Brain microvascular endothelial cell (primary cell): ENCODE data around the gene ASB6.
A peak's percentile ranks its signal among the peaks of the same experiment; 100 is the strongest.

Experiments
- DNase-seq: peaks from one replicate; pipeline ENCODE4 v3.0.0-alpha.2; 2020
- H3K27ac ChIP-seq: fragments of 250-450 bp; sonication (Bioruptor Pico); 2 replicates; pipeline ENCODE4 v1.5.1; 2020; ENCODE audit warnings: mild to moderate bottlenecking, moderate library complexity
- H3K27me3 ChIP-seq: fragments of 250-450 bp; sonication (Bioruptor Pico); replicated peaks from 2 replicates; pipeline ENCODE4 v1.5.1; 2020; ENCODE audit warnings: mild to moderate bottlenecking
- H3K36me3 ChIP-seq: fragments of 250-450 bp; sonication (Bioruptor Pico); replicated peaks from 2 replicates; pipeline ENCODE4 v1.5.1; 2020; ENCODE audit warnings: mild to moderate bottlenecking
- H3K4me3 ChIP-seq: 2 replicates; pipeline ENCODE4 v1.5.1; 2011; ENCODE audit warnings: low read depth, mild to moderate bottlenecking, control low read depth, low read length, moderate library complexity
- CTCF ChIP-seq: IDR thresholded peaks from 2 replicates; pipeline ENCODE4 v1.5.1; 2011; ENCODE audit warnings: low read depth, mild to moderate bottlenecking, moderate library complexity, low read length, control low read depth, inconsistent platforms; ENCODE audit errors: missing control alignments
- in situ Hi-C: cut with HindIII; loops from 2 replicates; pipeline ENCODE4 v1.10.0; 2017; ENCODE audit warnings: low sequenced_read_pairs, low pct_ligation_motif_present

The ASB6 gene

GRCh38 chr9:129626625-129627284 lies 15.2 kb downstream of the ASB6 start:
- peak overlapping the region; percentile 93 for H3K27ac ChIP-seq
- no peaks in the 10 kb centered on the region for H3K27me3 ChIP-seq
- in situ Hi-C loops: loop anchor here (10.0 kb wide), 1 partner anchor 492 kb away; no protein-coding TSS in a partner anchor
- peaks cover 2% of the 10 kb centered on the region for H3K36me3 ChIP-seq
- peak; percentile 80 for DNase-seq
- peak overlapping the region; percentile 85 for H3K4me3 ChIP-seq
- TF ChIP-seq CTCF: no peak

- in situ Hi-C loops: loop anchor here (10.0 kb wide), 1 partner anchor 491 kb away; no protein-coding TSS in a partner anchor
- Histone ChIP-seq H3K4me3 (peak within 1 kb of the TSS; percentile 85), H3K27ac (peak within 1 kb of the TSS; percentile 93), H3K36me3 (peaks cover 2% of the 10 kb centered on the region), H3K27me3 (no peaks in the 10 kb centered on the region)
- DNase-seq: peak; percentile 73
- no peak for TF ChIP-seq CTCF
Measured at GRCh38 chr9:129626079-129626624, 15.8 kb downstream of the ASB6 start, which contains the start of gene NTMT1. Gene NTMT1, plus strand, starts transcription at chr9:129626163. Its CDS starts 6,541 bp downstream, at chr9:129632704.

GRCh38 chr9:129624947-129625346 lies 17.0 kb downstream of the ASB6 start:
- Histone ChIP-seq H3K4me3 (no peak overlapping the region), H3K27me3 (no peaks in the 10 kb centered on the region), H3K27ac (no peak overlapping the region), H3K36me3 (peaks cover 1% of the 10 kb centered on the region)
- no peak for TF ChIP-seq CTCF
- in situ Hi-C loops: loop anchor here (10.0 to 25.0 kb wide), 2 partner anchors 288 to 490 kb away; no protein-coding TSS in a partner anchor
- DNase-seq: no peak

GRCh38 chr9:129624168-129624759 lies 17.7 kb downstream of the ASB6 start:
- in situ Hi-C loops: loop anchor here (10.0 to 25.0 kb wide), 2 partner anchors 287 to 489 kb away; no protein-coding TSS in a partner anchor
- Histone ChIP-seq H3K27ac (peak overlapping the region; percentile 42), H3K36me3 (no peaks in the 10 kb centered on the region), H3K27me3 (no peaks in the 10 kb centered on the region), H3K4me3 (no peak overlapping the region)
- TF ChIP-seq CTCF: peak; percentile 91
- DNase-seq: peak; percentile 57

- Histone ChIP-seq H3K27me3 (no peaks in the 10 kb centered on the region), H3K4me3 (no peak overlapping the region), H3K36me3 (no peaks in the 10 kb centered on the region), H3K27ac (peak overlapping the region; percentile 42)
- in situ Hi-C loops: loop anchor here (10.0 to 25.0 kb wide), 2 partner anchors 286 to 489 kb away; no protein-coding TSS in a partner anchor
- no peak for TF ChIP-seq CTCF
- peak; percentile 79 for DNase-seq
Measured at GRCh38 chr9:129623331-129623730, 18.6 kb downstream of the ASB6 start.
